SK-N-SH (cell line): Measurements from ENCODE around the gene ZNF777.

Source experiments
- CTCF ChIP-seq: fragments of 200-600 bp; sonication (generic); IDR thresholded peaks from 2 replicates; pipeline ENCODE4 v1.6.1; 2017; ENCODE audit warnings: antibody characterized with exemption, mild to moderate bottlenecking, moderate library complexity
- ELF1 ChIP-seq: IDR thresholded peaks from 2 replicates; pipeline ENCODE4 v1.4.0; 2012
- EP300 ChIP-seq, 2 experiments: IDR thresholded peaks; 2 replicates each; pipeline versions ENCODE4 v1.4.0 to v1.6.1; 2012; ENCODE audit warnings: borderline replicate concordance in 1 of 2, low read depth in 1 of 2, low read length in 1 of 2
- EZH2phosphoT487 ChIP-seq: fragments of 200-600 bp; sonication (generic); IDR thresholded peaks from 2 replicates; pipeline ENCODE4 v1.6.1; 2017; ENCODE audit warnings: low read depth, mixed run types, mild to moderate bottlenecking, antibody characterized with exemption, moderate library complexity, borderline replicate concordance
- JUND ChIP-seq: IDR thresholded peaks from 2 replicates; pipeline ENCODE4 v1.4.0; 2012
- MAX ChIP-seq: IDR thresholded peaks from 2 replicates; pipeline ENCODE4 v1.4.0; 2012; ENCODE audit warnings: low read depth
- POLR2AphosphoS5 ChIP-seq: IDR thresholded peaks from 2 replicates; pipeline ENCODE4 v1.6.1; 2012; ENCODE audit warnings: low read depth, low read length
- TF ChIP-seq, protein P1 (sequence below): fragments of 150-350 bp; IDR thresholded peaks from 2 replicates; pipeline ENCODE4 v1.6.1; 2017; ENCODE audit warnings: antibody characterized with exemption, low read length, low read depth, borderline replicate concordance

GRCh38 chr7:149479568-149479967, 18.7 kb upstream of the ZNF777 start:
- no peak for TF ChIP-seq ELF1
- no peak for TF ChIP-seq CTCF
- no peak for TF ChIP-seq MAX
- no peak for TF ChIP-seq JUND
- no peak for TF ChIP-seq EP300 (IDR thresholded peaks at IDR 0.05; ENCODE audit: borderline replicate concordance in 1 of 2, low read depth in 1 of 2, low read length in 1 of 2)
- TF ChIP-seq, protein P1, sequence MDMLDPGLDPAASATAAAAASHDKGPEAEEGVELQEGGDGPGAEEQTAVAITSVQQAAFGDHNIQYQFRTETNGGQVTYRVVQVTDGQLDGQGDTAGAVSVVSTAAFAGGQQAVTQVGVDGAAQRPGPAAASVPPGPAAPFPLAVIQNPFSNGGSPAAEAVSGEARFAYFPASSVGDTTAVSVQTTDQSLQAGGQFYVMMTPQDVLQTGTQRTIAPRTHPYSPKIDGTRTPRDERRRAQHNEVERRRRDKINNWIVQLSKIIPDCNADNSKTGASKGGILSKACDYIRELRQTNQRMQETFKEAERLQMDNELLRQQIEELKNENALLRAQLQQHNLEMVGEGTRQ: no peak
- no peak for TF ChIP-seq EZH2phosphoT487
- no peak for TF ChIP-seq POLR2AphosphoS5
